GM19193 (cell line): Measurements from ENCODE around the gene ZNF646.

Source experiments
- POLR2A ChIP-seq: IDR thresholded peaks from 4 replicates; pipeline ENCODE4 v1.6.1; 2011; ENCODE audit not compliant: insufficient read depth, insufficient read length; ENCODE audit errors: extremely low read depth

Gene ZNF646

GRCh38 chr16:31085873-31086628 is 11.8 kb downstream of the ZNF646 start:
- no peak for TF ChIP-seq POLR2A

- TF ChIP-seq POLR2A: no peak
Observed at GRCh38 chr16:31086629-31086906, 12.3 kb downstream of the ZNF646 start.

GRCh38 chr16:31087481-31087880 is 13.3 kb downstream of the ZNF646 start:
- no peak for TF ChIP-seq POLR2A

- TF ChIP-seq POLR2A: no peak
Observed at GRCh38 chr16:31087971-31088370, 13.7 kb downstream of the ZNF646 start.

GRCh38 chr16:31088459-31089183 is 14.4 kb downstream of the ZNF646 start, which contains the start of gene PRSS53:
TSS of gene PRSS53 (minus strand) at chr16:31088943. CDS start at chr16:31088809, 134 bp downstream.
- TF ChIP-seq POLR2A: no peak

GRCh38 chr16:31089199-31089598 is 15.0 kb downstream of the ZNF646 start:
- no peak for TF ChIP-seq POLR2A

- TF ChIP-seq POLR2A: no peak
Observed at GRCh38 chr16:31090540-31090939, 16.3 kb downstream of the ZNF646 start.

- TF ChIP-seq POLR2A: no peak
Observed at GRCh38 chr16:31092330-31092729, 18.1 kb downstream of the ZNF646 start.

GRCh38 chr16:31093132-31093703 is 19.0 kb downstream of the ZNF646 start:
- no peak for TF ChIP-seq POLR2A

GRCh38 chr16:31094088-31094423 is 19.8 kb downstream of the ZNF646 start:
- no peak for TF ChIP-seq POLR2A

- peak; percentile 68 for TF ChIP-seq POLR2A
Observed at GRCh38 chr16:31094424-31095120, 20.4 kb downstream of the ZNF646 start, which contains the start of gene VKORC1. TSS of gene VKORC1 (minus strand) at chr16:31094797. CDS start at chr16:31094729, 68 bp downstream.

- no peak for TF ChIP-seq POLR2A
Observed at GRCh38 chr16:31099860-31100638, 25.8 kb downstream of the ZNF646 start.

- peak; percentile 32 for TF ChIP-seq POLR2A
Observed at GRCh38 chr16:31105677-31106213, 31.5 kb downstream of the ZNF646 start.
